Activated naive CD8-positive, alpha-beta T cell treated with anti-CD3 and anti-CD28 coated beads, Interleukin-2, amount 50 U/mL, for 24 hours (primary cell): Measurements from ENCODE around the gene CHI3L1.
"Not testable (repeated sequence)": the region's sequence is repeated elsewhere in the genome, so short reads cannot be mapped to it uniquely, and the experiment has no call there.

ENCODE experiments used
- ATAC-seq: fragments of 150-1000 bp; cut with Tn5 transposase; one replicate; pipeline ENCODE4 v1.10.0; 2021
- DNase-seq: peaks from one replicate; pipeline ENCODE4 v3.0.0; 2021
- H3K27ac Mint-ChIP-seq: one replicate; pipeline ENCODE4 v1.8.0; 2021; ENCODE audit warnings: mild to moderate bottlenecking, mixed read lengths
- H3K27me3 Mint-ChIP-seq: one replicate; pipeline ENCODE4 v1.8.0; 2021; ENCODE audit warnings: mixed read lengths
- H3K36me3 Mint-ChIP-seq: one replicate; pipeline ENCODE4 v1.8.0; 2021; ENCODE audit warnings: low read depth, mixed read lengths
- H3K4me1 Mint-ChIP-seq: one replicate; pipeline ENCODE4 v1.8.0; 2021; ENCODE audit warnings: mixed read lengths
- H3K4me3 Mint-ChIP-seq: one replicate; pipeline ENCODE4 v1.8.0; 2021; ENCODE audit warnings: mild to moderate bottlenecking, moderate library complexity, mixed read lengths
- H3K9me3 Mint-ChIP-seq: one replicate; pipeline ENCODE4 v1.8.0; 2021; ENCODE audit warnings: mixed read lengths

Gene CHI3L1

GRCh38 chr1:203186446-203187303 is at the start of gene CHI3L1:
Gene CHI3L1, minus strand, starts transcription at chr1:203186704. Its CDS starts 81 bp downstream, at chr1:203186623.
- Mint-ChIP-seq H3K27me3 (peaks cover 8% of the 10 kb centered on the region), H3K9me3 (no peaks in the 10 kb centered on the region), H3K27ac (no peak within 1 kb of the TSS), H3K4me1 (peaks cover 8% of the 10 kb centered on the region), H3K4me3 (no peak within 1 kb of the TSS), H3K36me3 (no peaks in the 10 kb centered on the region)
- DNase-seq (no peak), ATAC-seq (peak; percentile 29)

GRCh38 chr1:203234901-203235300 is 48.4 kb upstream of the CHI3L1 start:
- H3K36me3 Mint-ChIP-seq, H3K4me3 Mint-ChIP-seq, H3K4me1 Mint-ChIP-seq, H3K27ac Mint-ChIP-seq, ATAC-seq, DNase-seq: not testable (repeated sequence)
- Mint-ChIP-seq H3K27me3 (peaks cover 22% of the 10 kb centered on the region), H3K9me3 (peaks cover 33% of the 10 kb centered on the region)

DNA sequence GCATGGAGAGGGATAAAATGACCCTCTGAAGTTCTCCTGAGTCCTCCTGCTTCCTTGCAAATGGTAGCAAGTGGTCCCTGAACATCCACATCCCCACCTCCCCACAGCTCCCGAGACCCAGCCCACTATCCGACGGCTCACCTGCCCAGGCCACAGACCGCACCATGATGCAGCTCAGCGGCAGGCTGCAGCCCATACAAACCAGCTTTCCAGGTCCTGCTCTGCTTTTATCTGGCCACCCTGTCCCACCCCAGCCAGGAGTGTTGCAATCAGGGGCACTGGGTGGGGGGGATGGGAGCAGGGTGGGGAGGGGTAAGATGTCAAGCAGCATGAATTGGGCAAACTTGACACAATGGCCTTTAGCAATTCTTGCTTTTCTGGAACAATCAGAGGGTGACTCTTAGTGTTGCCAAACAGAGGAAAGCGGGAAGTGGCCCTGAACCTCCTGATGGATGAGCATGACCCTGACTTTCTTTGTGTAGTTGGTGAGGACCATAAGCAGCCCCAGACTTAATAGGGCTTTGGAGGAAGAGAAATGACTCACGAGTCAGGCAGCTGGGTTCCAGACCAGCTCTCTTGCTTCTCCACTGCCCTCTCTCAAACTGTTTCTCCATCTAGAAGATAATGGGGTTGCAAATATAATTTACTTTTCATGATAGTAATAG is 43.1 kb upstream of the CHI3L1 start, which contains the start of gene CHIT1:
TSS of gene CHIT1 (minus strand) at position 203 of the 665 bp plus-strand sequence. CDS start at position 166, 37 bp downstream.
- Mint-ChIP-seq H3K4me3 (no peak within 1 kb of the TSS), H3K27me3 (peaks cover 20% of the 10 kb centered on the region), H3K27ac (no peak within 1 kb of the TSS), H3K9me3 (peaks cover 10% of the 10 kb centered on the region), H3K4me1 (no peaks in the 10 kb centered on the region), H3K36me3 (no peaks in the 10 kb centered on the region)
- DNase-seq (no peak), ATAC-seq (no peak)

- H3K4me3 Mint-ChIP-seq: no peak overlapping the region
- DNase-seq (no peak), ATAC-seq (no peak)
- no peaks in the 10 kb centered on the region for H3K4me1 Mint-ChIP-seq
- H3K27me3 Mint-ChIP-seq: peaks cover 16% of the 10 kb centered on the region
- H3K36me3 Mint-ChIP-seq: no peaks in the 10 kb centered on the region
- peaks cover under 1% of the 10 kb centered on the region for H3K9me3 Mint-ChIP-seq
- H3K27ac Mint-ChIP-seq: no peak overlapping the region
These were observed 42.2 kb upstream of the CHI3L1 start for GRCh38 chr1:203228670-203229069.

GRCh38 chr1:203227371-203228083 is 41.0 kb upstream of the CHI3L1 start:
- Mint-ChIP-seq H3K27ac (no peak overlapping the region), H3K27me3 (peaks cover 11% of the 10 kb centered on the region), H3K4me3 (no peak overlapping the region), H3K36me3 (no peaks in the 10 kb centered on the region), H3K9me3 (no peaks in the 10 kb centered on the region), H3K4me1 (no peaks in the 10 kb centered on the region)
- ATAC-seq: no peak
- DNase-seq: no peak

DNA sequence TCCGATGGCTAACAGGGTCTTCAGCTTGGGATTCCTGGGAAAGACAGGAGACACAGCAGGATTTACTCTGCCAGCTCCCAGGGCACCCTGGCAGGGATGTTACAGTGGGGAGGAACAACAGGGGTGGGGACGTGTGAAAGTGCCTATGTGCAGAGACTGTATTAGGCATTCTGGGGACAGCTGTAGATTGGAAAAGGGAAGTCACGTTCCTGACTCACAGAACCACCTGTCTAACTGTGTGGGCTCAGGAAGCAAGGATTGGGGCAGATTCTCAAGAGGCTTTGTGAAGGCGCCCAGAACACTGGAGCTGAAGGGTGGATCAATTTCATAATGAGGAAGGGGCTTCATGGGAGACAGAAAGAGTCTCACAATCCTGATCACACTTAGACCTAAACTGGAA is 38.6 kb upstream of the CHI3L1 start:
- H3K4me1 Mint-ChIP-seq: no peaks in the 10 kb centered on the region
- H3K4me3 Mint-ChIP-seq: no peak overlapping the region
- no peak for DNase-seq
- no peak overlapping the region for H3K27ac Mint-ChIP-seq
- ATAC-seq: no peak
- peaks cover 2% of the 10 kb centered on the region for H3K27me3 Mint-ChIP-seq
- no peaks in the 10 kb centered on the region for H3K9me3 Mint-ChIP-seq
- no peaks in the 10 kb centered on the region for H3K36me3 Mint-ChIP-seq

DNA sequence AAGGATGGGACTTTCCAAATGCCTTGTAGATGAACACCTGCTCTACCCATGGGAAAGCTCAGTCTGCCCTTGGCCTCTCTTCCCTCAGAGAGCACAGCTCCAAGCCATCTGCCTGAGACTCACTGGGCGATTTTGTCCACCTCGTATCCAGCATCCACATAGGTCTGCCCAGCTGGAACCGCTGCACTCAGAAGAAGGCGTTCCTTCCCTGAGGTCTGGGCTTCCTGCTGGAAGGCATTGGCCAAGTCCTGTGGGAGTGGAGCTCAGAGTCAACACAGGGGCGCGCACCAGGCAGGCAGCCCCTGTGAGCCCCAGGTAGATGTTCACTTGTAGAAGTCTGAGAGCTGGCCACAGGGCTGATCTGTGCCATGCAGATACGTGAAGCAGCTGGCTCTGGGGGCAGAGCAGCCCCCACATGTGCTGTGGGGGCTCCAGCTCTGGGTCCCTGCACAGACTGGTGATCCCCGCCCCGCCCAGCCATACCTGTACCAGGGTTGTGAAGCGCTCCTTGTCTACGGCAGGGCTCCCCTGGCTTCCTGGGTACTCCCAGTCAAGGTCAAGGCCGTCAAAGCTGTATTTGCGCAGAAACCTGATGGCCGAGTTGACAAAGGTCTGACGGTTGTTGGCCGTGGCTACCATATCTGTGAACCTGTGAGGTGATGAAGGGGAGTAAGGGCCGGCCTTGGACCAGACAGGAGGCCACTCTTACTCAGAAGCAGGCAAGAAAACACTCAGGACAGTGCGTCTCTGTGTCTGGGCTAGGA is 36.7 kb upstream of the CHI3L1 start:
- Mint-ChIP-seq H3K4me1 (no peaks in the 10 kb centered on the region), H3K4me3 (no peak overlapping the region), H3K27me3 (peaks cover 2% of the 10 kb centered on the region), H3K27ac (no peak overlapping the region), H3K9me3 (no peaks in the 10 kb centered on the region), H3K36me3 (no peaks in the 10 kb centered on the region)
- ATAC-seq (no peak), DNase-seq (no peak)

GRCh38 chr1:203219934-203220333 is 33.4 kb upstream of the CHI3L1 start:
- Mint-ChIP-seq H3K4me1 (no peaks in the 10 kb centered on the region), H3K4me3 (no peak overlapping the region), H3K36me3 (no peaks in the 10 kb centered on the region), H3K27ac (no peak overlapping the region), H3K9me3 (no peaks in the 10 kb centered on the region), H3K27me3 (peaks cover 7% of the 10 kb centered on the region)
- DNase-seq (no peak), ATAC-seq (no peak)

GRCh38 chr1:203219171-203219570 is 32.7 kb upstream of the CHI3L1 start:
- no peak for ATAC-seq
- Mint-ChIP-seq H3K9me3 (no peaks in the 10 kb centered on the region), H3K27me3 (peaks cover 7% of the 10 kb centered on the region), H3K4me3 (no peak overlapping the region), H3K4me1 (no peaks in the 10 kb centered on the region), H3K36me3 (no peaks in the 10 kb centered on the region), H3K27ac (no peak overlapping the region)
- no peak for DNase-seq

GRCh38 chr1:203217668-203218067 is 31.2 kb upstream of the CHI3L1 start:
- H3K36me3 Mint-ChIP-seq: no peaks in the 10 kb centered on the region
- no peak for ATAC-seq
- H3K27ac Mint-ChIP-seq: no peak overlapping the region
- H3K9me3 Mint-ChIP-seq: no peaks in the 10 kb centered on the region
- H3K27me3 Mint-ChIP-seq: peaks cover 7% of the 10 kb centered on the region
- H3K4me3 Mint-ChIP-seq: no peak overlapping the region
- no peaks in the 10 kb centered on the region for H3K4me1 Mint-ChIP-seq
- DNase-seq: no peak

- Mint-ChIP-seq H3K9me3 (no peaks in the 10 kb centered on the region), H3K4me1 (no peaks in the 10 kb centered on the region), H3K27me3 (peaks cover 7% of the 10 kb centered on the region), H3K27ac (no peak overlapping the region), H3K36me3 (no peaks in the 10 kb centered on the region), H3K4me3 (no peak overlapping the region)
- DNase-seq: no peak
- ATAC-seq: no peak
These were observed 30.7 kb upstream of the CHI3L1 start for GRCh38 chr1:203217139-203217655.

DNA sequence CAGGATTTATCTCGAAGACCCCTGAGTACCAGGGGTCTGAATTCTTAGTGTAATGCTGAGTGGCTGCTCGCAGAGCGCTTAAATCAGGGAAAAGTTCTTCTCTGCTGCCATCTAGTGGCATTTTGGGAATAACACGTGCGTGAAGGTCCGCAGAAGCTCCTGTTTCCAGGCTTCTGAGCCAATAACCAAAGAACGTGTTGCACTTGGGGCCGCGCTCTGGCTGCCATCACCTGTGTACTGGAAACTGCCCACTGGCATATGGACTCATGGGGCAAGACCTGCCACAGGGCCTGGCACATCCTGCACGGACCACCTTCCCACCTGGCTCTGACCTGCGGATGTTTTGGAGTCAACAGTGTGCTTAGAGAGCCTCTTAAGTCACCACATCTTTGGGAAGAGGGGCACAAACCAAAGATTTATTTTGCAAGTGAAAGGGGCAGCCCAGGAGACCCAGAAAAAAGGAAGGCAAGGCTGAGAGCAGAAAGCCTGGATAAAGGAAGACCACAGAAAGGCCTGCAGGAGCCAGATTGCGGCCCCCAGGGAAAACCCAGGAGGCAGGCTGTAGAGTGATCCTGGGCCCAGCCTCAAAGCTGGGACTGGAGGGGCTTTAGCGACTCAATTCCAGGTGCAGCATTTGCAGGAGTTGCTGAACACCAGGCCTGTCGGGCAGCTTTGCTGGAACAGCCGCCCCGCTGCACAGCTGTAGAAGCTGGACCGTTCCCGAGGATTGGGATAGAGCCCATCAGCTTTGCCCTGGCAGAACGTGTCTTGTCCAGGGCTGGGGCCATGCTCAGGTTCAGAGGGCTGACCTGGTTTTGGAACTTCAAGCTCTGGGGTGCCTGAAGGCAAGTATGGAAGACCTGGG is 30.0 kb upstream of the CHI3L1 start:
- H3K27me3 Mint-ChIP-seq: peaks cover 7% of the 10 kb centered on the region
- H3K27ac Mint-ChIP-seq: no peak overlapping the region
- ATAC-seq: no peak
- H3K4me3 Mint-ChIP-seq: no peak overlapping the region
- no peaks in the 10 kb centered on the region for H3K4me1 Mint-ChIP-seq
- DNase-seq: peak; percentile 58
- no peaks in the 10 kb centered on the region for H3K9me3 Mint-ChIP-seq
- H3K36me3 Mint-ChIP-seq: no peaks in the 10 kb centered on the region

GRCh38 chr1:203215573-203215972 is 29.1 kb upstream of the CHI3L1 start:
- no peak overlapping the region for H3K27ac Mint-ChIP-seq
- no peak overlapping the region for H3K4me3 Mint-ChIP-seq
- no peak for ATAC-seq

More at GRCh38 chr1:203215573-203215972, 29.1 kb upstream of the CHI3L1 start:
- Mint-ChIP-seq H3K9me3 (no peaks in the 10 kb centered on the region), H3K27me3 (peaks cover 7% of the 10 kb centered on the region), H3K4me1 (no peaks in the 10 kb centered on the region), H3K36me3 (no peaks in the 10 kb centered on the region)
- DNase-seq: no peak
